Amygdala (tissue), 56 donors: ENCODE measurements around the gene FLRT1.

Experiments used
- DNase-seq, 56 donors: peaks; one replicate each; lab custom pipeline; 2025; lab: John Stamatoyannopoulos, UW

FLRT1 gene

DNA sequence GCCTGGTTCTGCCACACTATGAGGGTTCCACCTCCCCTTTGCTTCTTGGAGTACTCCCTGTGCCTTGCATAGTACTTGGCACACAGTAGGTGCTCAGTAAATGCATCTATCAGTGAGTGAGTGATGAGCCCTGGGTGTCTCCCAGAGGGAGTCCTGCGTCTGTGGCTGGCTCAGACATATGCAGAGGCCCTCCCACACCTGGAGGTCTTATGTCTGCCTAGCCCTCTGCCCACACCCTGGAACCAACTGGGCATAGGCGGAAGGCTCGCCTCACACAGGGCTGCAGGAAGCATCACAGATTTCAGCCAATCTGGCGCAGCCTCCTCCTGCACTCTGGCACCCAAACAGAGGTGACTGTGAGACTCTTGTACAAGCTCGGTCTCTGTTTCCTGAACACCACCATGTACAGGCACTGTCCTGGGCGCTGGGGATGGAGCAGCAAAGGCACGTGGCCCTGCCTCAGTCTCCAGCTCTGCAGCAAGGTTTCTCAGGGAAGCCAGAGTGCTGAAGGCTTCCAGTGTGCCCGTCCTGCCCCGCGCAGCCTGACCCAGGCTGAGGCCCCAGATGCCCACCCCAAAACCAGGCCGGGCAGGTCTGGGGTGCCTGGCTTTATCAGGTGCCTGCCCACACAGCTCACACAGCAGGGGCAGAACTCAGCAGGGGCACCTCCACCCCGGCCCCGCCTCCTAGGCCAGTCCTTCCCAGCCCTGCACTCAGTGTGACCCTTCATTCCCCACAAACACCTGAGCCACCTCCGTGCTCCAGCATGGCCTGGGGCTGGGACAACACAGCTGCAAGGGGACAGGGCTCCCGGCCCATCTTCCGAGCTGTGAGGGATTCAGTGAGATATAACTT, 26.7 kb downstream of the FLRT1 start:
- DNase-seq = no peak

DNA sequence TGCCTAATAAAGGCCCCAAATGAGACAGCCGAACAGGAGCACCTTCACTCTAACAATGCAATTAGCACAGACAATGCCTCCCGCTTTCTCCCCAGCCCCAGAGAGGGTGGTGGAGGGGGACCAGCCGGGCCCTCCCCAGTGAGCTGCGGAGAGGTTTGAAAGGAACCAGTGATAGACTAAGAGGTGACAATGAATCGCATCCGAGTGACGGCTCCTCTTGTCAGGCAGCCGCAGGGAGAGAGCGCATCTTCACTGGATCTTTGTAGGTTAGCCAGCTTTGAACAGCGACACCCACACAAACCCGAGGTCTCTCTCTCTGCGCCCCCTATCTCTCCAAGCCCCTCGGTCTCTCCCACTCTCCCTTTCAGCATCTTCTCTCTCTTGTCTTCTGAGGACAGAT, 28.0 kb downstream of the FLRT1 start:
- peak in 1 of 56 donors; percentile 33 for DNase-seq

DNA sequence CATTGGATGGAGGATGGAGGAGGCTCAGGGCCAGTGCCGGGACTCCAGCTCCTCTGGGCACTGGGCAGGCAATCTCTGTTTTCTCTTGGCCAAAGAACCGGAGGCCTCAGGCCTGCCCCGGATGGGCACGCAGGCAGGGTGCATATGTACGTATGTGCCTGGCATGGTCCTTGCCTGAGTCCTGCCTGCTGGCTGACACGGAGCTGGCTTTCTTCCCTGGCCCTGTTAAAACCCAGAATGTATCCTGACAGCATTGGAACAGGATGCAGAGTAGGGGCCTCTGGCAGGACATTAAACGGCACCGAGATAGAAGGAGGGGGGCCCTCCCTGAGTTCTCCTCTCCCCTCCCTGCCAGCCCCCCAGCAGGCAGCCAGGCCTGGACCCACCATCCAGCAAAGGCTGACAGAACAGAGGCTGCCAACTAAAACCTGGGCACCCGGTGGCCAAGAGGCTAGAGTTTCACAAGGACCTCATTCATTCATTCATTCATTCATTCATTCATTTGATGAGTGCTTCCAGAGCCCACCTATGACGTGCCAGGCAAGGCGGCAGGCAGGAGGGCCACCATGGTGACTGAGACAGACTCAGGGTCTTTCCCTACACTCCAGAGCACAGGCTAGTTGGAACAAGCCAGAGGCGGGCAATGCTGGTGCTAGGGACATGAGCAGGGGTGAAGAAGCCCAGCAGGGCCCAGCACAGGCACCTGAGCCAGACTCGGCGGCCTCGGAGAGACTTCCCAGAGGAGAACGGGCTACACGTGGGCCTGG, 28.8 kb downstream of the FLRT1 start:
- no peak for DNase-seq

- no peak for DNase-seq
These were observed 29.4 kb downstream of the FLRT1 start for GRCh38 chr11:64065141-64065465.

DNA sequence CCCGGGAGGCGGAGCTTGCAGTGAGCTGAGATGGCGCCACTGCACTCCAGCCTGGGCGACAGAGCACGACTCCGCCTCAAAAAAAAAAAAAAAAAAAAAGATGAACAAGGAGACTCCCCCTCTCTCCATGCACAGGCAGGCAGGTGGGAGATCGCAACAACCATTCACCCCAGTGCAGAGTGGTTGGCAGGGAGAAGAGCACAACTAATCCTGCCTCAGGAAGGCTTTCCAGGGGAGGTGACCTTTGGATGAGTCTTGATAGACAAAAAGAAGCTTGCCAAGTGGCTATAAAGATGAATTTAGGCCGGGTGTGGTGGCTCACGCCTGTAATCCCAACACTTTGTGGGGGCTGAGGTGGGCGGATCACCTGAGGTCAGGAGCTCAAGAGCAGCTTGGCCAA, 30.0 kb downstream of the FLRT1 start:
- no peak for DNase-seq

DNA sequence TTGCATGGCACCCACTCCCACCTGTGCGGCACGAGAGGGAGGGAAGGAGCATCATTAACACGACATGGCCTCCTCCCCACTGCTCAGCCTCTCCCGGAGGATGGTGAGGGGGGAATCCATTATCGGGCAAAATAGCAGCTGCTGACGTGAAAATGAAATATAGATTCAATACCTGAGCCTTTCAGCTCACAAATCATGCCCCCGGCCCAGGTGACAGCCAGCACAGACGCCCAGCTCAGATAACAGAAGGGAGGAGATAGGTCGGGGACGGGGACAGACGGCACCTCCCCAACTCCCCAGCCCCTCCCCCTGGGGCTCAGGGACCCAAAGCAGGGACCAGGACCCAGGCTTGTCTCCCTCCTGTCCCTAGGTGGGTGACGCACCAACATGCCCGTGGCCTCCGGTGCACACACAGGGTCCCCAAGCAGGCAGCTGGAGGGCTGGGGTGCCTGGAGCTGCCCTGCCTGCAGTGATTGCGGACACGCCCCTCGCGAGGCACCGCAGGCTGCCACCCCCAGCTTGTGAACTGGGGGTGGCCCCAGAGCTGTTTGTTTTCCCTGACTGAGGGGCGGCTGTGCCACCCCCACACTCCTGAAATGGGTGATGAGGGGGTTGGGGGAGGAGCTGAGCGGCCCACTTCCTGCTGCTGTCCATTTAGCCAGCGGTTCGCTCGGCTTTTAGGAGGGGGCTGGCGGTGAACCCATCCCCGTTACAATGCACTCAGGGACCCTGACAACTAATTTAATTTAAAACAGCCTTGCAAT, 31.7 kb downstream of the FLRT1 start:
- DNase-seq = peak in 1 of 56 donors; percentile 23

GRCh38 chr11:64068705-64069400, 33.1 kb downstream of the FLRT1 start:
- DNase-seq = no peak

- DNase-seq = no peak
These were observed 33.9 kb downstream of the FLRT1 start for GRCh38 chr11:64069401-64070313.

DNA sequence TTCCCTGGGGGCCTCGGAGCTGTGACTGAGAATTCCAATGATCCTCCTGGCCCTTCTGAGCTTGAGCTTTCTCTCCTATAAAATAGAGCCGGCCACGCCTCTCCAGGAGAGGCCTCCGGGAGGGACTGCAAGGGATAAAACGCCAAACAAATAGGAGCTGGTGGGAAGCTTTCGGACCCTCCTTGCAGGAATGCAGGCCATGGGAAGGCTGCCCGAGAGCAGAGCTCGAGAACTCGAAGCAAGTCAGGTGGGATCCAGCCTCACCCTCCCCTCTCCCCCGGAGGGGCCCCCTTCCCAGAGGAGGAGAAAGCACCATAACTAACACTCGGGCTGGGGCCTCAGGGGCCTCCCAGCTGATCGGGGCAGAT, 34.6 kb downstream of the FLRT1 start:
- DNase-seq = no peak

- peak in 12 of 56 donors; percentile 20 to 50 (median 32) for DNase-seq
These were observed 36.1 kb downstream of the FLRT1 start for GRCh38 chr11:64071849-64072248.

DNA sequence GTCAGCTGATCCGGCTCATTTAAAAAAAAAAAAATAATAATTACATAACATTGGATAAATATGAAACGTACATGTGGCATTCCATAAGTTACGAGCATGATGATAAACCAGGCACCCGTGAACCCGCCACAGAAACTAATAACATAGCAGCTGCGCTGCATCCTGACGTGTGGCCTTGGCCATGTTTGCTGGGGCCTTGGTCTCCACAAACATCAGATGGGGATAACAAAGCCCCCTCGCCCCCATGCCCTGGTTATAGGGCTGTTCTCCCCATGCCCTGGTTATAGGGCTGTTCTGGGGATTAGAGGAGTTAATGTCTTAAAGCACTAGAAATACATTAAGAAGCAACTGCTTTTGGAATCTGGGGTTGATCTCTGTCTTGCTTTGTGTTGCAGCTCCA, 36.7 kb downstream of the FLRT1 start:
- no peak for DNase-seq

DNA sequence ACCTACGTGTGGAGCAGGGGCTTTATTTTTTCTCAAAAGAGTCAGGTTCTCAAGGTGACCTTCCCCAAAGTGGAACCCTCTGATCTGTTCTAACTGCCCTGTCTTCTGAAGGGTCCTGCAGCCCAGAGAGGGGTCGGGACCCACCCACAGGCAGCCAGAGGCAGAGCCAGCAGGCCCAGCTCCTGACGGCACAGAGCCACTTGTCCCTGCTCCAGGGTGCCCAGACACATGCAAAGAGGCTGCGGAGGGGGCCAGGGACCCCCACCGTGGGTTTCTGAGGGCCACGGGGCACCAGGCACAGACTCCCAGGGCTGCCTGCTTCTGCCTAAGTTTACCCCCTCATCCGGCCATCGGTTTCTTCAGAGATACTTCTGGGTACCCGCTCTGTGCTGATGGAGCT, 37.1 kb downstream of the FLRT1 start:
- no peak for DNase-seq

GRCh38 chr11:64073542-64073941, 37.8 kb downstream of the FLRT1 start:
- peak in 1 of 56 donors; percentile 17 for DNase-seq

- no peak for DNase-seq
These were observed 38.5 kb downstream of the FLRT1 start for GRCh38 chr11:64074239-64074638.

- DNase-seq = no peak
These were observed 41.0 kb downstream of the FLRT1 start for GRCh38 chr11:64076758-64077157.

DNA sequence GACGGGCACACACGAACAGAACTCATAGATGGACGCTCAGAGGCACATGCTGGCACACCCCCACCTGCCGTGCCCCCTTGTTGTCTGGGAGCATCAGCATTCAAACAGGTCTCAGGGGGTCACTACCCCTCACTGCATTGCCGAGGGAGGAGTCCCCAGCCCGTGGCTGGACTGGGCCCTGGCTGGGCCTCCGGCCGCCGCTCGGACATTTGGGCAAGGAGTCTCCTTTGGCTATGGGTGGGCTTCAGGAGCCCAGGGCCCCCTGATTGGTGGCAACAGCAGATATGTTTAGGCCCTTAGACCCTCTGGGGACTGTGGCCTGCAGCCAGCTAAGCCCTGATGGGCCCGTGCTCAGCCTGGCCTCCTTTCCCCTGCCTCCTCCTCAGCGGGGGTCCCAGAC, 41.9 kb downstream of the FLRT1 start:
- no peak for DNase-seq

GRCh38 chr11:64078284-64078683, 42.6 kb downstream of the FLRT1 start:
- peak in 2 of 56 donors; percentile 32 to 40 for DNase-seq

GRCh38 chr11:64078905-64079304, 43.2 kb downstream of the FLRT1 start:
- DNase-seq = no peak

GRCh38 chr11:64080390-64080789, 44.7 kb downstream of the FLRT1 start:
- DNase-seq = no peak
